Measurements from ENCODE around the gene STOX2. TPM values are rescaled to one million over a fixed set of nuclear protein-coding genes. Genes with fewer than 3 reads are reported as not detected.

Gene STOX2
- total RNA-seq, 1 donor from 2014 or later, result not detected

- Mint-ChIP-seq H3K36me3 (ENCODE audit: low read depth) (no peaks in the 10 kb centered on the region), H3K4me1 (ENCODE audit: low read depth) (peaks cover 3% of the 10 kb centered on the region), H3K27me3 (ENCODE audit: insufficient read depth) (peaks cover 2% of the 10 kb centered on the region), H3K9me3 (no peaks in the 10 kb centered on the region), H3K27ac (no peak overlapping the region), H3K4me3 (no peak overlapping the region)
- intact Hi-C loops (cut with micrococcal nuclease), result no loop called here
- no peak for DNase-seq (ENCODE audit: low spot score)
These were observed 102.8 kb downstream of the STOX2 start for GRCh38 chr4:184007891-184008290.

- peaks cover 5% of the 10 kb centered on the region for H3K4me1 Mint-ChIP-seq (ENCODE audit: low read depth)
- intact Hi-C loops (cut with micrococcal nuclease), result no loop called here
- H3K4me3 Mint-ChIP-seq, result no peak overlapping the region
- no peaks in the 10 kb centered on the region for H3K36me3 Mint-ChIP-seq (ENCODE audit: low read depth)
- H3K9me3 Mint-ChIP-seq, result no peaks in the 10 kb centered on the region
- DNase-seq (ENCODE audit: low spot score), result no peak
- H3K27me3 Mint-ChIP-seq (ENCODE audit: insufficient read depth), result peaks cover 5% of the 10 kb centered on the region
- no peak overlapping the region for H3K27ac Mint-ChIP-seq
These were observed 105.6 kb downstream of the STOX2 start for GRCh38 chr4:184010696-184011095.

DNA sequence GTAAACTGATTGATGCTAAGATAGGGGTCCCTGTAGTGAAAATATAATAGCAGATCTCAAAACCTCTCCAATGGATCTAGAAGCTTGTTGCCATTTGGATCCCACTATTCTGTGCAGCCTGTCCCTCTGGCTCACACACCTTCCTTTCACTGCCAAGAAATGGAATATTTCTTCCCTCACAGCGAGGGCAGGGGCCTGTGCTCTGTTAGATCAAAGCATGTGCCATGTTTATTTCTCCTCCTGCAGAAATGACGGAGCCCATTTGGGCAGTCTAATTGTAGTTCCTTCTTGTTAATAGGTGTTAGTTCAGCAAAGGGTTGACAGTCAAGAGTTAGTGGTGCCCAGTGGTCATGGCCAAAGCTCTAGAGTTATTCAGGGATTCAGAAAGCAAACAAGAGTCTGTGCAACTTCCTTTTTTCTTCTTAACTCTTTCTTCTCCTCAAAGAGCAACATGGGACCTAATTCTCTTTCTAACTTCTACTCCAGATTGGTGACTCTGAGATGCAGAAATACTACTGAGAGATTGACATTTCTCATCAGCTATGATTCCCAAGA, 106.8 kb downstream of the STOX2 start:
- peaks cover 5% of the 10 kb centered on the region for H3K4me1 Mint-ChIP-seq (ENCODE audit: low read depth)
- H3K4me3 Mint-ChIP-seq, result no peak overlapping the region
- no peak overlapping the region for H3K27ac Mint-ChIP-seq
- no peaks in the 10 kb centered on the region for H3K9me3 Mint-ChIP-seq
- intact Hi-C loops (cut with micrococcal nuclease), result no loop called here
- no peak for DNase-seq (ENCODE audit: low spot score)
- no peaks in the 10 kb centered on the region for H3K36me3 Mint-ChIP-seq (ENCODE audit: low read depth)
- H3K27me3 Mint-ChIP-seq (ENCODE audit: insufficient read depth), result peaks cover 5% of the 10 kb centered on the region

DNA sequence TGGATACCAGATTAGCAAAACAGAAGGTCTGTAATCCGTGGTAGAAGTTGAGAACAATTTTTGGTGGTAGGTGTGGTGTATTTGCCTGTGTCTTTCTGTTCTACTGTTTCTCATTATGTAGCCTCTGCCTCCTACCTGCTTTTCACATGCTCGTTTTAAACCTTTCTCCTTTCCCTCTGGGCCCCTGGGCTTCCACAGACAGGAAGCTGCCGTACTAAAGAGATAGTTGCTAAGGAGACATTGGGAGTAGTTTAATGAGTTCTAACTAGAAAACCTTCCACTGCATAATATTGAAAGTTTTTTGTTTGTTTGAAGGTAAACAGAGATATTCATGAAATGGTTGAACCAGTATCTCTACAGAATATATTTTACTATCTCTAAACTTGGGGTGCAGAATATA, 107.8 kb downstream of the STOX2 start:
- Mint-ChIP-seq H3K36me3 (ENCODE audit: low read depth) (no peaks in the 10 kb centered on the region), H3K27ac (no peak overlapping the region)
- no peak for DNase-seq (ENCODE audit: low spot score)

DNA sequence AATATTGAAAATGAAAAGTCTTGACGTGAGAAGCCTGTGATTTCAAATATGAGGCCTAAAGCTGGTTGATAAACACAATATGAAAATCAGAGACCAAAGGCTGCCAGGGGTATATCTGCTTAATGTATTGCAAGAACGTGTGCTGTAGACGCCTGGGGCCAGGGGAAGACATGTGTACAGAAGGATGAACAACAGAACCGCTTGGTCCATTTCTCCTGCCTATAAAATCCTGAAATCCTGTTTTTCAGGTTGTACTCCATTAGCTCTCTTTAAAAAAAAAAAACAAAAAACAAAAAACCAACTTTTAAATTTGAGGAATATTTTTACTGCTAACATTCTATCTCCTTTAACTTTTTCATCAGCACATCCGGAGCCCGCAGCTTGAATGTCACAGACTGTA, 109.2 kb downstream of the STOX2 start:
- Mint-ChIP-seq H3K4me3 (no peak overlapping the region), H3K27ac (no peak overlapping the region), H3K9me3 (no peaks in the 10 kb centered on the region), H3K27me3 (ENCODE audit: insufficient read depth) (peaks cover 7% of the 10 kb centered on the region), H3K4me1 (ENCODE audit: low read depth) (peaks cover 5% of the 10 kb centered on the region), H3K36me3 (ENCODE audit: low read depth) (no peaks in the 10 kb centered on the region)
- intact Hi-C loops (cut with micrococcal nuclease), result no loop called here
- no peak for DNase-seq (ENCODE audit: low spot score)

More for the DNA sequence above, 107.8 kb downstream of the STOX2 start:
- H3K4me3 Mint-ChIP-seq, result no peak overlapping the region
- no peaks in the 10 kb centered on the region for H3K9me3 Mint-ChIP-seq
- H3K4me1 Mint-ChIP-seq (ENCODE audit: low read depth), result peaks cover 5% of the 10 kb centered on the region
- intact Hi-C loops (cut with micrococcal nuclease), result no loop called here
- H3K27me3 Mint-ChIP-seq (ENCODE audit: insufficient read depth), result peaks cover 5% of the 10 kb centered on the region

- Mint-ChIP-seq H3K9me3 (no peaks in the 10 kb centered on the region), H3K27me3 (ENCODE audit: insufficient read depth) (peaks cover 10% of the 10 kb centered on the region), H3K4me1 (ENCODE audit: low read depth) (peaks cover 5% of the 10 kb centered on the region), H3K36me3 (ENCODE audit: low read depth) (no peaks in the 10 kb centered on the region), H3K27ac (no peak overlapping the region), H3K4me3 (no peak overlapping the region)
- intact Hi-C loops (cut with micrococcal nuclease), result loop anchor here (5.0 kb wide), 1 partner anchor 1565 kb away; no protein-coding TSS in a partner anchor
- no peak for DNase-seq (ENCODE audit: low spot score)
These were observed 111.9 kb downstream of the STOX2 start for GRCh38 chr4:184016759-184017668.

- H3K36me3 Mint-ChIP-seq (ENCODE audit: low read depth), result no peaks in the 10 kb centered on the region
- DNase-seq (ENCODE audit: low spot score), result no peak
- peaks cover 13% of the 10 kb centered on the region for H3K27me3 Mint-ChIP-seq (ENCODE audit: insufficient read depth)
- no peak overlapping the region for H3K27ac Mint-ChIP-seq
- no peaks in the 10 kb centered on the region for H3K9me3 Mint-ChIP-seq
- H3K4me1 Mint-ChIP-seq (ENCODE audit: low read depth), result no peaks in the 10 kb centered on the region
- H3K4me3 Mint-ChIP-seq, result no peak overlapping the region
- intact Hi-C loops (cut with micrococcal nuclease), result loop anchor here (5.0 kb wide), 1 partner anchor 1567 kb away; no protein-coding TSS in a partner anchor
These were observed 114.0 kb downstream of the STOX2 start for GRCh38 chr4:184019076-184019475.

DNA sequence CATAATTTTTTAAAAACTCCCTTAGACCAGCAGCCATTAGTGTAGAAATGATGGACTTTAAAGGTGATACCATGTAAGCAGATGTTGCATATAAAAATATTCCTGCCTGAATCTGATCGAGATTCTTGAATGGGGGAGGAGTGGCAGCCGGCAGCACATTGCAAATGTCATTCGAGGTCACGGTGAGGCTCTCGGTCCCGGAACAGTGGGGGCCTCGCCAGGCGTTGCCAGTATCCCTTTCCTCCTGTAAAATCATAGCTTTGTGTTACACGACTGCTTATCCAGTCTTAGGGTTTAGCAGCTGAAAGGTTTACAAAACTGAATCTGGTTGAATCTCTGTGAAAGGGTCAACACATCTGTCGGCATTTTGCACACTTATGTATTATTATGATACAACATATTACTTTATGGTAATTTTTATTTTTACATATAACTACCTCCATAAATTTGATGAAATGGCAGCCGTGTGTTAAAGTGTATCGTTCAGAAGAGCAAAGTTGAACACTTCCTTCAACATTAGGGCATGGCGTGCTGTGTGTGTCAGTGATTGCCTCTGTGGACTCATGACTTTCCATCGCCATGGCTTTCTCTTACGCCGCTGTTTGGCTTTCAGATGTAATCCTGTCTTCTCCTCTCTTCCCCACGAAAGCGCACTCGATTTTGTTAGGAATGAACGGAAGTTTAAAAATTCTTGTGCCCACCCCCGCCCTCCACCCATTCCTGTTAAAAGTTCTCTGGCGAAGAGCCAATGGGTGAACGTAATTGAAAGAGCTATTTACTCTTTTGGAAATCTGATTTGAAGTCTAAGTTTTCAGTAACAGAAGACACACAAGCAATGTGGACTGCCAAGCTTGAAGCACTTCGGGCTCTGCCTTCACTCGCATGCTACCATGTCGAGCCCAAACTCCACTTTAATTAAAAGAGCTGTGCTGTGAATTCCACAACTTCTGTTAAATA, 114.8 kb downstream of the STOX2 start:
- DNase-seq (ENCODE audit: low spot score), result no peak
- H3K27ac Mint-ChIP-seq, result no peak overlapping the region
- no peaks in the 10 kb centered on the region for H3K4me1 Mint-ChIP-seq (ENCODE audit: low read depth)
- H3K9me3 Mint-ChIP-seq, result no peaks in the 10 kb centered on the region
- H3K27me3 Mint-ChIP-seq (ENCODE audit: insufficient read depth), result peaks cover 16% of the 10 kb centered on the region
- no peaks in the 10 kb centered on the region for H3K36me3 Mint-ChIP-seq (ENCODE audit: low read depth)
- intact Hi-C loops (cut with micrococcal nuclease), result loop anchor here (5.0 kb wide), 1 partner anchor 1568 kb away; no protein-coding TSS in a partner anchor
- no peak overlapping the region for H3K4me3 Mint-ChIP-seq

DNA sequence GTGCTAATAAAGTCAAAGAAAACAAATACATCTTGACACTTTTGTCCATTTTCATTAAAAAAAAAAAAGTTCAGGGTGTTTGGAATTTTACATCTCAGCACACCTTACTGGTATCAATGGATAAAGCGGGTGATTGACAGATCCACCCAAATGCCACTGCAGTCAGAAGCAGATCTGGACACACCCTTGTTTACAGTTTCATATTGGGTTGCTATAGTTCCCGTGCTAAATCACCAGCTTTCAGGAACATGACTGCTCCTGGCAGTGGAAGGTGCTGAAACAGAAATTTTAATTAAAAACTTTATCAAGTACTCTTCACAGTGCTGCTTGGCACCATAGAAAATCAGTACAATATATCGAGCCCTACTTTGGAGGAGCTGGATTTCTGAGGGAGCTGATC, 116.3 kb downstream of the STOX2 start:
- Mint-ChIP-seq H3K4me3 (no peak overlapping the region), H3K4me1 (ENCODE audit: low read depth) (no peaks in the 10 kb centered on the region), H3K27ac (no peak overlapping the region), H3K27me3 (ENCODE audit: insufficient read depth) (peaks cover 22% of the 10 kb centered on the region), H3K36me3 (ENCODE audit: low read depth) (no peaks in the 10 kb centered on the region), H3K9me3 (no peaks in the 10 kb centered on the region)
- DNase-seq (ENCODE audit: low spot score), result no peak
- intact Hi-C loops (cut with micrococcal nuclease), result no loop called here

- DNase-seq (ENCODE audit: low spot score), result no peak
- Mint-ChIP-seq H3K9me3 (no peaks in the 10 kb centered on the region), H3K36me3 (ENCODE audit: low read depth) (no peaks in the 10 kb centered on the region), H3K4me3 (no peak overlapping the region), H3K27ac (no peak overlapping the region), H3K4me1 (ENCODE audit: low read depth) (peaks cover 7% of the 10 kb centered on the region), H3K27me3 (ENCODE audit: insufficient read depth) (peaks cover 27% of the 10 kb centered on the region)
- intact Hi-C loops (cut with micrococcal nuclease), result no loop called here
These were observed 117.7 kb downstream of the STOX2 start for GRCh38 chr4:184022679-184023383.

GRCh38 chr4:184024637-184025036, 119.5 kb downstream of the STOX2 start:
- intact Hi-C loops (cut with micrococcal nuclease), result no loop called here
- Mint-ChIP-seq H3K4me1 (ENCODE audit: low read depth) (peaks cover 23% of the 10 kb centered on the region), H3K9me3 (no peaks in the 10 kb centered on the region), H3K27ac (no peak overlapping the region), H3K27me3 (ENCODE audit: insufficient read depth) (peaks cover 35% of the 10 kb centered on the region), H3K4me3 (no peak overlapping the region), H3K36me3 (ENCODE audit: low read depth) (no peaks in the 10 kb centered on the region)
- DNase-seq (ENCODE audit: low spot score), result no peak
